Measurements from ENCODE around the gene LGR6. TPM values are rescaled to one million over a fixed set of nuclear protein-coding genes. Genes with fewer than 3 reads are reported as not detected.
"Not testable (repeated sequence)": the region's sequence is repeated elsewhere in the genome, so short reads cannot be mapped to it uniquely, and the experiment has no call there.

Gene LGR6
- total and polyA plus RNA-seq, 5 experiments from 2014 or later = 0.25 to 6.2 (median 0.47) TPM; not detected in 2

- H3K4me1 Mint-ChIP-seq = peaks cover 1 to 7% (median 6%) of the 10 kb centered on the region in 4 donors
- no peak overlapping the region for H3K4me3 Mint-ChIP-seq
- no peak for ATAC-seq
- H3K27ac Mint-ChIP-seq = no peak overlapping the region
- DNase-seq = peak in 1 of 10 donors; percentile 10
- no peaks in the 10 kb centered on the region for H3K36me3 Mint-ChIP-seq
- no peaks in the 10 kb centered on the region for H3K9me3 Mint-ChIP-seq
- peaks cover 6 to 20% (median 7%) of the 10 kb centered on the region in 5 donors for H3K27me3 Mint-ChIP-seq
- POLR2A ChIA-PET = no interaction called here
Observed at GRCh38 chr1:202233804-202234203, 40.2 kb downstream of the LGR6 start.

GRCh38 chr1:202234331-202235002 lies 40.9 kb downstream of the LGR6 start:
- Mint-ChIP-seq H3K9me3 (no peaks in the 10 kb centered on the region), H3K27me3 (peaks cover 6 to 23% (median 10%) of the 10 kb centered on the region in 5 donors), H3K4me3 (no peak overlapping the region), H3K36me3 (no peaks in the 10 kb centered on the region), H3K4me1 (peaks cover 0 to 5% (median 4%) of the 10 kb centered on the region in 4 donors), H3K27ac (peak overlapping the region in 1 of 10 donors; percentile 1)
- ATAC-seq = no peak
- DNase-seq = no peak
- POLR2A ChIA-PET = no interaction called here

- Mint-ChIP-seq H3K27ac (no peak overlapping the region), H3K27me3 (peaks cover 6 to 23% (median 12%) of the 10 kb centered on the region in 5 donors), H3K9me3 (no peaks in the 10 kb centered on the region), H3K4me1 (peaks cover 0 to 5% (median 4%) of the 10 kb centered on the region in 4 donors), H3K36me3 (no peaks in the 10 kb centered on the region), H3K4me3 (no peak overlapping the region)
- no peak for ATAC-seq
- peak in 1 of 10 donors; percentile 23 for DNase-seq
- POLR2A ChIA-PET = no interaction called here
Observed at GRCh38 chr1:202235003-202235660, 41.5 kb downstream of the LGR6 start.

GRCh38 chr1:202235856-202236837 lies 42.5 kb downstream of the LGR6 start:
- H3K4me1 Mint-ChIP-seq = peaks cover 0 to 5% (median 4%) of the 10 kb centered on the region in 4 donors
- ATAC-seq = peak; percentile 78 to 81
- DNase-seq = peak; percentile 23 to 80 (median 53)
- no peak overlapping the region for H3K4me3 Mint-ChIP-seq
- no peak overlapping the region for H3K27ac Mint-ChIP-seq
- H3K27me3 Mint-ChIP-seq = peaks cover 7 to 23% (median 12%) of the 10 kb centered on the region in 5 donors
- POLR2A ChIA-PET = no interaction called here
- no peaks in the 10 kb centered on the region for H3K36me3 Mint-ChIP-seq
- H3K9me3 Mint-ChIP-seq = no peaks in the 10 kb centered on the region

GRCh38 chr1:202237052-202237451 lies 43.5 kb downstream of the LGR6 start:
- Mint-ChIP-seq H3K36me3 (no peaks in the 10 kb centered on the region), H3K4me1 (peaks cover 0 to 5% (median 4%) of the 10 kb centered on the region in 4 donors), H3K4me3 (no peak overlapping the region), H3K9me3 (no peaks in the 10 kb centered on the region), H3K27me3 (peaks cover 7 to 23% (median 15%) of the 10 kb centered on the region in 5 donors), H3K27ac (no peak overlapping the region)
- peak in 2 of 10 donors; percentile 22 to 45 for DNase-seq
- POLR2A ChIA-PET = no interaction called here
- ATAC-seq = peak; percentile 53 to 65

- POLR2A ChIA-PET = no interaction called here
- Mint-ChIP-seq H3K4me1 (peaks cover 0 to 5% (median 4%) of the 10 kb centered on the region in 4 donors), H3K36me3 (no peaks in the 10 kb centered on the region), H3K27me3 (peaks cover 7 to 23% (median 15%) of the 10 kb centered on the region in 5 donors), H3K9me3 (no peaks in the 10 kb centered on the region), H3K27ac (no peak overlapping the region), H3K4me3 (no peak overlapping the region)
- DNase-seq = no peak
- ATAC-seq = no peak
Observed at GRCh38 chr1:202238914-202239313, 45.3 kb downstream of the LGR6 start.

- ATAC-seq, H3K4me3 Mint-ChIP-seq, H3K9me3 Mint-ChIP-seq, H3K36me3 Mint-ChIP-seq, POLR2A ChIA-PET, DNase-seq, H3K4me1 Mint-ChIP-seq: not testable (repeated sequence)
- Mint-ChIP-seq H3K27me3 (peaks cover 7 to 23% (median 15%) of the 10 kb centered on the region in 5 donors), H3K27ac (peak overlapping the region in 1 of 10 donors; percentile 67)
Observed at GRCh38 chr1:202240226-202240625, 46.6 kb downstream of the LGR6 start.

GRCh38 chr1:202240956-202241355 lies 47.4 kb downstream of the LGR6 start:
- no peak overlapping the region for H3K4me3 Mint-ChIP-seq
- ATAC-seq = no peak
- POLR2A ChIA-PET = no interaction called here
- no peak overlapping the region for H3K27ac Mint-ChIP-seq
- H3K27me3 Mint-ChIP-seq = peaks cover 7 to 20% (median 14%) of the 10 kb centered on the region in 5 donors
- no peaks in the 10 kb centered on the region for H3K36me3 Mint-ChIP-seq
- H3K4me1 Mint-ChIP-seq = peaks cover 0 to 5% (median 4%) of the 10 kb centered on the region in 4 donors
- no peaks in the 10 kb centered on the region for H3K9me3 Mint-ChIP-seq
- DNase-seq = no peak

- ATAC-seq = no peak
- peaks cover 0 to 3% (median 1%) of the 10 kb centered on the region in 4 donors for H3K4me1 Mint-ChIP-seq
Observed at GRCh38 chr1:202241376-202242079, 47.9 kb downstream of the LGR6 start.

GRCh38 chr1:202242080-202242419 lies 48.5 kb downstream of the LGR6 start:
- DNase-seq (no peak), ATAC-seq (no peak)
- H3K4me1 Mint-ChIP-seq = peaks cover 0 to under 1% (median 0%) of the 10 kb centered on the region in 4 donors
- no peak overlapping the region for H3K4me3 Mint-ChIP-seq
- no peaks in the 10 kb centered on the region for H3K9me3 Mint-ChIP-seq
- H3K36me3 Mint-ChIP-seq = no peaks in the 10 kb centered on the region
- peaks cover 2 to 9% (median 7%) of the 10 kb centered on the region in 5 donors for H3K27me3 Mint-ChIP-seq
- POLR2A ChIA-PET = no interaction called here
- no peak overlapping the region for H3K27ac Mint-ChIP-seq

More at GRCh38 chr1:202241376-202242079, 47.9 kb downstream of the LGR6 start:
- no peak overlapping the region for H3K4me3 Mint-ChIP-seq
- peak in 1 of 10 donors; percentile 22 for DNase-seq
- POLR2A ChIA-PET = no interaction called here
- H3K27me3 Mint-ChIP-seq = peaks cover 3 to 14% (median 9%) of the 10 kb centered on the region in 5 donors
- no peaks in the 10 kb centered on the region for H3K36me3 Mint-ChIP-seq
- H3K9me3 Mint-ChIP-seq = no peaks in the 10 kb centered on the region
- H3K27ac Mint-ChIP-seq = peak overlapping the region in 1 of 10 donors; percentile 44

- no peak for ATAC-seq
- H3K27me3 Mint-ChIP-seq = peaks cover 0 to 8% (median 5%) of the 10 kb centered on the region in 5 donors
- peak in 1 of 10 donors; percentile 24 for DNase-seq
- H3K36me3 Mint-ChIP-seq = no peaks in the 10 kb centered on the region
- POLR2A ChIA-PET = no interaction called here
- no peak overlapping the region for H3K27ac Mint-ChIP-seq
- no peak overlapping the region for H3K4me3 Mint-ChIP-seq
- H3K4me1 Mint-ChIP-seq = no peaks in the 10 kb centered on the region
- H3K9me3 Mint-ChIP-seq = no peaks in the 10 kb centered on the region
Observed at GRCh38 chr1:202243006-202243405, 49.4 kb downstream of the LGR6 start.

GRCh38 chr1:202244841-202245261 lies 51.3 kb downstream of the LGR6 start:
- POLR2A ChIA-PET = no interaction called here
- no peak for ATAC-seq
- peak in 1 of 10 donors; percentile 28 for DNase-seq

More at GRCh38 chr1:202244841-202245261, 51.3 kb downstream of the LGR6 start:
- peaks cover 0 to 7% (median 2%) of the 10 kb centered on the region in 5 donors for H3K27me3 Mint-ChIP-seq
- no peaks in the 10 kb centered on the region for H3K4me1 Mint-ChIP-seq
- peak overlapping the region in 1 of 10 donors; percentile 62 for H3K27ac Mint-ChIP-seq
- no peaks in the 10 kb centered on the region for H3K36me3 Mint-ChIP-seq
- H3K4me3 Mint-ChIP-seq = no peak overlapping the region
- no peaks in the 10 kb centered on the region for H3K9me3 Mint-ChIP-seq
